ENCODE data around the gene POU2F3.

Gene POU2F3

GRCh38 chr11:120352405-120352804, 112.5 kb downstream of the POU2F3 start:
- no peak overlapping the region for H3K4me3 ChIP-seq (ENCODE audit: low read depth in 1 of 2, low read length in 1 of 2)
- no peak overlapping the region for H3K27ac ChIP-seq
- no peaks in the 10 kb centered on the region for H3K9me3 ChIP-seq
- H3K36me3 ChIP-seq: no peaks in the 10 kb centered on the region
- peaks cover 97% of the 10 kb centered on the region for H3K27me3 ChIP-seq
- H3K4me1 ChIP-seq (ENCODE audit: control insufficient read depth in 1 of 2, insufficient read depth in 1 of 2, low read depth in 1 of 2, low read length in 1 of 2): no peaks in the 10 kb centered on the region
- TF ChIP-seq CTCF (IDR thresholded peaks at IDR 0.05): no peak

GRCh38 chr11:120354068-120354467, 114.1 kb downstream of the POU2F3 start:
- TF ChIP-seq CTCF (IDR thresholded peaks at IDR 0.05): no peak
- no peak overlapping the region for H3K27ac ChIP-seq
- H3K4me1 ChIP-seq (ENCODE audit: control insufficient read depth in 1 of 2, insufficient read depth in 1 of 2, low read depth in 1 of 2, low read length in 1 of 2): no peaks in the 10 kb centered on the region
- H3K27me3 ChIP-seq: peaks cover 97% of the 10 kb centered on the region
- H3K9me3 ChIP-seq: no peaks in the 10 kb centered on the region
- no peaks in the 10 kb centered on the region for H3K36me3 ChIP-seq
- H3K4me3 ChIP-seq (ENCODE audit: low read depth in 1 of 2, low read length in 1 of 2): no peak overlapping the region

GRCh38 chr11:120354779-120355178, 114.8 kb downstream of the POU2F3 start:
- H3K27me3 ChIP-seq: peaks cover 97% of the 10 kb centered on the region
- no peak overlapping the region for H3K4me3 ChIP-seq (ENCODE audit: low read depth in 1 of 2, low read length in 1 of 2)
- H3K27ac ChIP-seq: no peak overlapping the region
- no peak for TF ChIP-seq CTCF (IDR thresholded peaks at IDR 0.05)
- H3K36me3 ChIP-seq: no peaks in the 10 kb centered on the region
- H3K9me3 ChIP-seq: no peaks in the 10 kb centered on the region
- no peaks in the 10 kb centered on the region for H3K4me1 ChIP-seq (ENCODE audit: control insufficient read depth in 1 of 2, insufficient read depth in 1 of 2, low read depth in 1 of 2, low read length in 1 of 2)

GRCh38 chr11:120357620-120358019, 117.7 kb downstream of the POU2F3 start:
- no peak overlapping the region for H3K27ac ChIP-seq
- H3K27me3 ChIP-seq: peaks cover 100% of the 10 kb centered on the region
- no peak overlapping the region for H3K4me3 ChIP-seq (ENCODE audit: low read depth in 1 of 2, low read length in 1 of 2)
- no peaks in the 10 kb centered on the region for H3K36me3 ChIP-seq
- H3K9me3 ChIP-seq: no peaks in the 10 kb centered on the region
- no peak for TF ChIP-seq CTCF (IDR thresholded peaks at IDR 0.05)
- no peaks in the 10 kb centered on the region for H3K4me1 ChIP-seq (ENCODE audit: control insufficient read depth in 1 of 2, insufficient read depth in 1 of 2, low read depth in 1 of 2, low read length in 1 of 2)

GRCh38 chr11:120358729-120359128, 118.8 kb downstream of the POU2F3 start:
- no peaks in the 10 kb centered on the region for H3K9me3 ChIP-seq
- H3K27me3 ChIP-seq: peaks cover 100% of the 10 kb centered on the region
- H3K4me1 ChIP-seq (ENCODE audit: control insufficient read depth in 1 of 2, insufficient read depth in 1 of 2, low read depth in 1 of 2, low read length in 1 of 2): no peaks in the 10 kb centered on the region
- TF ChIP-seq CTCF (IDR thresholded peaks at IDR 0.05): no peak
- no peak overlapping the region for H3K27ac ChIP-seq
- H3K36me3 ChIP-seq: no peaks in the 10 kb centered on the region
- H3K4me3 ChIP-seq (ENCODE audit: low read depth in 1 of 2, low read length in 1 of 2): no peak overlapping the region

GRCh38 chr11:120363436-120363835, 123.5 kb downstream of the POU2F3 start:
- Histone ChIP-seq H3K9me3 (no peaks in the 10 kb centered on the region), H3K4me1 (ENCODE audit: control insufficient read depth in 1 of 2, insufficient read depth in 1 of 2, low read depth in 1 of 2, low read length in 1 of 2) (no peaks in the 10 kb centered on the region), H3K27ac (no peak overlapping the region), H3K27me3 (peaks cover 78% of the 10 kb centered on the region), H3K36me3 (no peaks in the 10 kb centered on the region), H3K4me3 (ENCODE audit: low read depth in 1 of 2, low read length in 1 of 2) (no peak overlapping the region)
- TF ChIP-seq CTCF (IDR thresholded peaks at IDR 0.05): no peak

Measured in neutrophil (primary cell).